Fibroblast of peridontal ligament (primary cell): ENCODE data around the gene SRC.
"Not testable (repeated sequence)": the region's sequence is repeated elsewhere in the genome, so short reads cannot be mapped to it uniquely, and the experiment has no call there.

Experiments
- DNase-seq: peaks from one replicate; pipeline ENCODE4 v3.0.0-alpha.2; 2010; ENCODE audit errors: extremely low read depth

SRC gene

GRCh38 chr20:37336369-37337207 is 9.4 kb upstream of the SRC start:
- DNase-seq: no peak

GRCh38 chr20:37337208-37337991 is 8.5 kb upstream of the SRC start:
- DNase-seq: no peak

DNA sequence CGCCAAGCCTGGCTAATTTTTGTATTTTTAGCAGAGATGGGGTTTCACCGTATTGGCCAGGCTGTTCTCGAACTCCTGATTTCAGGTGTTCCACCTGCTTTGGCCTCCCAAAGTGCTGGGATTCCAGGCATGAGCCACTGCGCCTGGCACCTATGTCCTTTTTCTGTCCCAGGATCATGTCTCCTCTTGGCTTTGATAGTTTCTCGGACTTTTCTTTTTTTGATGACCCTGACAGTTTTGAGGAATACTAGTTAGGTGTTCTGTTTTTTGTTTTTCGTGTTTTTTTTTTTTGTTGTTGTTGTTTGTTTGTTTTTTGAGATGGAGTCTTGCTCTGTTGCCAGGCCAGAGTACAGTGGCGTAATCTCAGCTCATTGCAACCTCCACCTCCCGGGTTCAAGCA is 7.6 kb upstream of the SRC start:
- DNase-seq: not testable (repeated sequence)

DNA sequence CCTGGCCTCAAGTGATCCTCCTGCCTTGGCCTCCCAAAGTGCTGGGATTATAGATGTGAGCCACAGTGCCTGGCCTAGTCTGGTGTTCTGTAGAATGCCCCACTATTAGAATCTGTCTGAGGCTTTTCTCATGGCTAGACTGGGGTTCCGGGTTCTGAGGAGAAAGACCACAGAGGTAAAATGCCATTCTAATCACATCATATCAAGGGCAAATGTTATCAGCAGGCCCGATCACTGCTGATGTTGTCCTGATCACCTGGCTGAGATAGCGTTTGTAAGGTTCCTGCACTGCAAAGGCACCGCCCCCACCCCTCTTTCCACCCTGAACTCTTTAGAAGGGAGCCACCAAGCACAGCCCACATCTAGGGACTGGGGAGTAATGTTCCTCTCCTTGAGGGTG is 6.7 kb upstream of the SRC start:
- DNase-seq: no peak

- DNase-seq: not testable (repeated sequence)
Measured at GRCh38 chr20:37339764-37340109, 6.2 kb upstream of the SRC start.

GRCh38 chr20:37340998-37341397 is 4.9 kb upstream of the SRC start:
- DNase-seq: no peak

- DNase-seq: no peak
Measured at GRCh38 chr20:37341632-37342031, 4.3 kb upstream of the SRC start.

GRCh38 chr20:37342231-37343177 is 3.4 kb upstream of the SRC start:
- DNase-seq: no peak

DNA sequence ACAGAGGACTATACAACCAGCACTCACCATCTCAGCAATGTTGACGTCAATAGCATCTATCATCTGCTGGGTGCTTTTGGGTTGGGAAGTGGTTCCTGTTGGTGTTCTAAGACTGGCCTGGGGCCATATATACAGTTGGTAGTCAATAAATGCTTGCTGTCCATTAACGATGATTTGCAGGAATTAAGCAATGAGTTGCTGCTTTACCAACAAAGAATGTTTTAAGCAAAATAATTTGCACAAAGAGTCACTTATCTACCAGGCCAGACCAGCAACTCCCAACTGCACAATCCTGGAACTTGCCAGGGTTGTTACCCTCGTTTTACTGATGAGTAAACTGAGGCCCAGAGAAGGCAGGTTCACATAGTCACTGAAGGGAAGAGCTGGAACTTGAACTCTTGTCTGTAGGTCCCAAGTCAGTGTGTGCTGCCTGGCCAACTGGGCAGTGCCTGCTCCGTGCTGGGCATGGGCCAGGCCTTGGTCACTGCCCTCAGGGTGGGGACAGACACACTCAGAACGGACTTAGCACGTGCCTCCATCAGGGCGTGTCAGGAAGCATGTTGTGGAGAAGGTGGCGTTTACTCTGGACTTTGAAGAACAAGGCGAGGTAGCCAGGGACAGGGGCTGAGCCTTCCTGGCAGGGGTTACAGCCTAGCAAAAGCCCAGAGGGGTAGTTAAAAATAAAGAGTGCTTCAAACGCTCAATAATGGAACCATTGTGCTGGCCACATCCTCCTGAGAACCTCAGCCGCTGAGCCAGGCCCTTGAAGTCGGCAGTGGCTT is 2.5 kb upstream of the SRC start:
- no peak for DNase-seq

- DNase-seq: no peak
Measured at GRCh38 chr20:37343994-37344355, 2.0 kb upstream of the SRC start.

DNA sequence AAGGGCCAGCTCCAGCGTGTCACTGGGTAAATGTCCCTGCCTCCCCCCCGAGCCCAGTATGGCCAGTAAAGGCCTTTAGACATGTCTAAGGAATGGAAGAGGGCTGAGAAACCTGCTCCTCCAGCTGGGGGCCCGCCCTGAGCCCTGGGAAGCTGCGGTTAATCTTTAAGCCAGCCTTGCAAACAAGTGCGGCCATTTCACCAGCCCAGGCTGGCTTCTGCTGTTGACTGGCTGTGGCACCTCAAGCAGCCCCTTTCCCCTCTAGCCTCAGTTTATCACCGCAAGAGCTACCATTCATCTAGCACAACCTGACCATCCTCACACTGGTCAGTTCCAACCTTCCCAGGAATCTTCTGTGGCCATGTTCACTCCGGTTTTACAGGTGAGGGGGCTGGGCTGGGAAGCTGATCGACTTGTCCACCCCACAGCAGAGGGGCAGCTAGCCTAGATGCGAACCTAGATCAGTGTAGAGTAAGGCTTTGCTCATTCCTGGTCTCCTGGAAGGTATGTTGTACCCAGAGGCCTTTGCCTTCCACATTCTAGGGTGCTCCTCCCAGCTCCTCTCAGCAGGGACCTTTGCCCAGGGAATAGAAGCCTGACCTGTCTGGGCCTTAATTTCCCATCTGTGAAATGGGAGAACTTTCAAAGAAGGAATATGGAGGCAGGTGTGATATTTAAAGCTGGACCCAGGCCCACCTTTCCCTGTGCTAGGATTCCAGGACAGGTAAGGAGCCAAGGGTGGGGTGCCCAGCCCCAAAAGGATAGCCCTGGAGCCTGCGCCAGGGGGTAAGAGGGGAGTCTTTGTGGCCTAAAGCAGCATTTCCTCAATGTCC is 1.2 kb upstream of the SRC start:
- DNase-seq: no peak

DNA sequence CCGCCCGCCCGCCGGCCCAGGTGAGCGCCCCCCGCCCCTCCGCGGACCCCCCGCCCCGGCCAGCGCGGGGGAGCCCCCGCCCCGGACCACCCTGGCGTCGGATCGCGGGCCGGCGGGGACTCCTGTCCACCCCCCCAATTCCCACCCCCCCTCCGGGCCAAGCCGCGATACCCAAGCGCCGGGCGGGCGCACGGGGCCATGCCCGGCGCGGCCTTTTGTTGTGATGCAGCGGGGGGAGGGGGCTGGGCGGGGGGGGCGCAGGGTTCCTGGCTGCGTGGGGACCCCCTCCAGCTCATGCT is 245 bp downstream of the SRC start:
- no peak for DNase-seq

GRCh38 chr20:37346535-37347346 is 801 bp downstream of the SRC start:
- DNase-seq: no peak

DNA sequence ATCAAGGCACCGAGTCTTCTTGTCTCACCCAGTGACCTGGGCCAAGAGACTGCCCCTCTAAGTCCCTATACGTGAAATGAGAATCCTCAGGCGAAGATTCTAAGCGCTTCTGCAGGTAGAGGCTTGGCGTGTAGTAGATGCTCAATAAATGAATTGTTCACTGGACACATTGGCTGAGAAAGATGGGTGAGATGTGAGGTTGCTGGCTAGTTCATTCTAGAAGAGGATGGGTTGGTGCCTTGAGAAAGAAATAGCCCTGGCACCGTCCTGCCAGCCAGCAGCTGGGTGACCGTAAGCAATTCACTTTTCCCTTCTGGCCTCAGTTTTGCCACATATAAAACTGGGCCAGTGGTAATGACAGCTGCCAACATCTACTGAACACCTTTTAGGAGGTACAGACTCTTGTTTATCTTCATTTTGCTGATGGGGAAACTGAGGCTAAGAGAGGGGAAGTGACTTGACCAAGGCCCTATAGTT is 1.4 kb downstream of the SRC start:
- DNase-seq: no peak

DNA sequence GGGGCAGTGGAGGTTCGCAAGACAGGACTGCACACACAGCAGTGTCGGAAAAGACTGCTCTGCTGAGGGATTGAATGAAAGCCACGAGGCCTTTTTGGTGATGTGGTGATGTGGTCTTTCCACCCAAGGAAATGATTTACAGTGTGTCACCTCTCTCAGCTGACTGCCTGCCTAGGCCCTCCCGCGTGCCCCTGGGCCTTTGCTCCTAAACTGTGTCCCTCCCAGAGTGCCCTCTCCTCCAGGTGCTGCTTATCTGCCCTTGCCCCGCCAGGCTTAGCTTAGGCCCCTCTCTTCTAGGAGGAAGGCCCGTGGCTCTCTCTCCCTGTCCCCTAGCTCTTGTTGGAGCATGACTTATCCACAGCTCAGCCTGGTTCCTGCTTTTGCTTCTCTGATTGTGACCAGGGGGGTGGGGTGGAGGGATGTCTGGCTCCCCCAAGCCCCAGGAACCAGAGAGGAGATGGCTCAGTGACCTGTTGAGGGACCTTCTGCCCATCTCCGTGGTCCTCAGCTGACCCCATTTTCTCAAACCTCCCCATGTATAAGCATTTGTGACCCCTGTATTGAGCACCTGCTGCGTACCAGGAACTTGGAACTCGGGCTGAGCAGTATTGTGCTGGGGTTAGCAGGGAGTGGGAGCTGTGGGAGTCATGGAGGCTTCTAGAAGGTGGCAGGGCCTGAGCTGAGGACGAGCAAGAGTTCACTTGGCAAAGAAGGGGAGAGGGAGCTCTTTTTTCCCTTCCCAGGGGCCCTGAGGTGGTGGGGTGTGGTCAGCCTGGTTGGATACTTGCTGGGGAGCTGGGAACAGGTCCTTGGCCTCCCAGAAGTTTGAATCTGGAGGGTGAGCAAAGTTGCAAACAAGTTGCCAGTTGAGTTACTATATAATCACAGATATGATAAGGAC is 2.2 kb downstream of the SRC start:
- DNase-seq: no peak

DNA sequence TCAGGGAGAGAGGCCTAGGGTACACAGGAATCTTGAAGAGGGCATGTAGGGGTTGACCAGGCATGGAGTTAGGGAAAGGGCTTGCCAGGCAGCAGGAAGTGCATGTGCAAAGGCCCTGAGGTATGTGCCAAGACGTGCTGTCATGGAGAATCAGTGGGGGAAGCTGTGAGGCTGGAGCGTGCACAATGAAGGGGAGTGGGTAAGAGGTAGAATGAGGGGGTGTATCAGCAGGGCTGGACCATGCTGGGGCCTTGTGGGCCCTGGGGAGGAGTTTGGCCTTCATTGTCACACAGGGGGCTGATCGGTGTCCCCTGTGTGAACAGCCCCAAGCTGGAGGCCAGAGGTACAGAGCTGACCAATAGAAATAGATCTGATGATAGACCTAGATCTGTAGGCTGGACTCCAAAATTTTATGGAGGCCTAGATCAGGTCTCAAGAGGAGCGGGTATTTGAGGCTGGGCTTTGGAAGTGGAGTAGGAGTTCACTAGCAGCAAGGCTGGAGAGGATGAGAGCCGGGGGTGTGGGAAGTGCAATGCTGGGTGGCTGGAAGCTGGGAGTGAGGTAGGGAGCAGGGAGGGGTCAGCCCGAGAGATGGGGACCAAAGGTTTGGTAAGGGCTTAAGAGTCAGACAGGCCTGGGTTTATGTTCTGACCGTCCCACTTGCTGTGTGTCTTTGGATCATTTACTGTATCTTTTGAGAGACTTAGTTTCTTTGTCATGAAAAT is 3.0 kb downstream of the SRC start:
- DNase-seq: no peak

DNA sequence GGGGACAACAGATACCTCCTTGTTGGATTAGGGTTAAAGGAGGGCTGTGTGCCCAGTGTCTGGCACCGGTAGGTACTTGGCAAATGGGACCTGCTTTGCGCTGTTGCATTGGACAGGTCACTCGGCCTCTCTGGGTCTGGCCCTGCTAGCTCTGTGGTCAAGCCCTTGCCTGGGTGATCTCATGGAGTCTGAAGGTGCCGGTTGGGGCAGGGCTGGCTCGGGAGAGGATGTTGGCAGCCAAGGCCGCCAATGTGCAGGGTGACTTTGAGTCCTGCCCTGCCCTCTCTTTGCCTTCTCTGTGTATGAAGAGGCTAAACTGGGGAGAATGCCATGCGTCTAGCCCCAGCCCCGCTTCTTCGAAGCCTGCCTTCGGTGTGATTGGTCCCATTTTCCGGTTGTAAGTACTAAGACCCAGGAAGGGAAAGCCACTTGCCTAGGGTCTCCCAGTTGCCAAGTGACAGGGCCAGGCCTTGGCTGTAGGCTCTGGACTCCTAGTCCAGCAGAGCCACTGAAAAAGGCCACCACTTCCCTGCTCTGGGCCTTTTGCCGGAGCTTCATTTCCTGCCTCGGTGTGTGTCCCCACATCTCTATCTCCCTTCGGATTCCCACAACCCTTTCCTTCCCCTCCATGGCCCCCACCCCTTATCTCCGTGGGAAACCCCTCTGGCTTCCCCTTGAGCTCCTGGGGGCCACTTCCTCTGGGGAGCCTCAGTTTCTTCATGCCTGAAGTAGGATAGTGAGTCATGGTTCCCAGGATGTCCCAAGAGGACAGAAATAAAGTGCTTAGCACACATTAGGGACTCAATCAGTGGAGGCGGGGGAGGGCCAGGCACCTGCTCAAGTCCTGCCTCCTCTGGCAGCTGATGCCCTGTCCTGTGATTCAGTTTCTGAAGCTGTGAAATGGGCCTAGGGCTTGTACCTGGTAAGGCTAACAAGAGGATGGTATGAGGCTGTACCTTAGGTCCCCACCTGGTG is 3.9 kb downstream of the SRC start:
- DNase-seq: no peak
